HG03025 (cell line): Measurements from ENCODE around the gene SGCE.
A peak's percentile ranks its signal among the peaks of the same experiment; 100 is the strongest.

ENCODE experiments used
- ATAC-seq: cut with Tn5 transposase; IDR thresholded peaks from one replicate; pipeline ENCODE4 v1.9.1; 2021; ENCODE audit warnings: mild to moderate bottlenecking, moderate library complexity; ENCODE audit not compliant: unreplicated experiment, low FRiP score

Gene SGCE

GRCh38 chr7:94632338-94633013 lies 23.5 kb downstream of the SGCE start:
- ATAC-seq = peak; percentile 52

GRCh38 chr7:94630855-94631254 lies 25.1 kb downstream of the SGCE start:
- ATAC-seq = no peak

GRCh38 chr7:94623820-94624219 lies 32.1 kb downstream of the SGCE start:
- no peak for ATAC-seq

- peak; percentile 4 for ATAC-seq
Measured at GRCh38 chr7:94621120-94621519, 34.8 kb downstream of the SGCE start.

- ATAC-seq = peak; percentile 92
Measured at GRCh38 chr7:94620703-94621118, 35.2 kb downstream of the SGCE start.

- ATAC-seq = no peak
Measured at GRCh38 chr7:94618126-94618525, 37.8 kb downstream of the SGCE start.

- no peak for ATAC-seq
Measured at GRCh38 chr7:94616855-94617254, 39.1 kb downstream of the SGCE start.

GRCh38 chr7:94615666-94616065 lies 40.3 kb downstream of the SGCE start:
- ATAC-seq = no peak

- no peak for ATAC-seq
Measured at GRCh38 chr7:94612661-94613060, 43.3 kb downstream of the SGCE start.

- ATAC-seq = no peak
Measured at GRCh38 chr7:94612253-94612652, 43.7 kb downstream of the SGCE start.

GRCh38 chr7:94609561-94609960 lies 46.4 kb downstream of the SGCE start:
- no peak for ATAC-seq

GRCh38 chr7:94605031-94605430 lies 50.9 kb downstream of the SGCE start:
- no peak for ATAC-seq

- ATAC-seq = no peak
Measured at GRCh38 chr7:94602181-94602580, 53.8 kb downstream of the SGCE start.

GRCh38 chr7:94600267-94600666 lies 55.7 kb downstream of the SGCE start:
- ATAC-seq = no peak

GRCh38 chr7:94595717-94596116 lies 60.2 kb downstream of the SGCE start:
- ATAC-seq = no peak

- no peak for ATAC-seq
Measured at GRCh38 chr7:94594882-94595281, 61.1 kb downstream of the SGCE start.

GRCh38 chr7:94591176-94591575 lies 64.8 kb downstream of the SGCE start:
- no peak for ATAC-seq

GRCh38 chr7:94590526-94591162 lies 65.3 kb downstream of the SGCE start:
- no peak for ATAC-seq

- no peak for ATAC-seq
Measured at GRCh38 chr7:94588075-94588474, 67.9 kb downstream of the SGCE start.

GRCh38 chr7:94584113-94584512 lies 71.8 kb downstream of the SGCE start:
- no peak for ATAC-seq

- no peak for ATAC-seq
Measured at GRCh38 chr7:94580601-94581000, 75.3 kb downstream of the SGCE start.

GRCh38 chr7:94579470-94579869 lies 76.5 kb downstream of the SGCE start:
- no peak for ATAC-seq
